Mammary epithelial cell (primary cell): ENCODE measurements around the gene TOMM6.

Experiments
- CTCF ChIP-seq, 2 donors: IDR thresholded peaks in 1 of 2; conservative IDR thresholded peaks in 1 of 2; 2 replicates each; pipeline ENCODE4 v1.5.1; 2011 to 2012; ENCODE audit warnings: inconsistent platforms in 2 of 2, low read length in 2 of 2, mild to moderate bottlenecking in 2 of 2, control low read depth in 1 of 2, low read depth in 1 of 2; ENCODE audit not compliant: insufficient read depth in 1 of 2; ENCODE audit errors: extremely low read depth in 1 of 2
- EZH2 ChIP-seq: IDR thresholded peaks from 2 replicates; pipeline ENCODE4 v1.6.1; 2012; ENCODE audit warnings: low read length, inconsistent platforms, borderline replicate concordance

- TF ChIP-seq EZH2: no peak
- TF ChIP-seq CTCF (conservative IDR thresholded peaks at IDR 0.05 in 1 of 2, IDR thresholded peaks at IDR 0.05 in 1 of 2; ENCODE audit: extremely low read depth in 1 of 2, insufficient read depth in 1 of 2, low read depth in 1 of 2, low read length in 2 of 2): no peak
These were observed 27.5 kb upstream of the TOMM6 start for GRCh38 chr6:41759905-41760579.
